Measurements from ENCODE around the gene FAM222A.

DNA sequence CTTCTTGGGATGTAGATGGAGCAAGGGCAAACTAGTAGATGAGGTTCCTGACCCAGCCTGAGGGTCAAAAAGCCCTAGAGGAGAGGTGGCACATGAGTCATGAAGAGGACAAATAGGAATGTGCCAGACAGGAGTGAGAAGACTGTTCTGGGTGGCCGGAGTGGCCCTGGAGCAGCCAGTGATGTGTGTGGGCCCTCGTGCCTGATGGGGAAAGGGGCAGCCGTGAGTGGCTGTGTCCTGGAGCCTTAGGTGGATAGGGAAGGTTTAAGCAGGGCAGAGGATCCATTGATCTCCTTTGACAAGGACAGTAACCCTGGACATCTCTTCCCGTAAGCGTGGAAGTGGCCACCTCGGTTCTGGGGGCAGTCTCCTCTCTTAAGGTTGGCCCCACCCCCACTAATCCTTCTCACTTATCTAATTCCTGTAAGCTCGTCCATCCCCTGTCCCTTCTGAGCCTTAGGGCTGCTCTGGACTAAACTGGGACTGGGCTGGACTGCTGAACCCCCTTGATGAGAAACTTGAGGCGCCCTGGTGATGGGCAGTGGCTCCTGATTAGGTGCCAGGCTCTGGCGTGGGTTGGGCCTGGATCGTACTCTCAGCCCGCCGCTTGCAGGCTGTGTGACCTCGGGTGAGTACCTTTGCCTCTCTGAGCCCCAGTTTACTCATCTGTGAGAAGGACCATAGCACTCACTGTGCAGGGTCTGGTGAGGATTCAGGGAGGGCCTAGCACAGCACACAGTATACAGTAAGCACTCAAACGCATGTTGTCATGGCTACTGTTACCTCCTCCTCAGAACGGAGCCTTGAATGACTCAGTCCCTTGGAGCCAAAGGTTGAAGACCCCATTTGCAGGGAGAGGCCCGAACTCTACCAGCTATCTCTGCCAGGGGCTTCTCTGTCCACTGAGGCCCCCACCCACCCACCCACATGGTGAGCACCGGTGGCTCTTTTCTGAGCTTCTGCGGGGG, 4.0 kb downstream of the FAM222A start:
- TF ChIP-seq SIN3A (IDR thresholded peaks at IDR 0.05; ENCODE audit: borderline replicate concordance, insufficient read depth, low read depth, low read length) (no peak), POLR2AphosphoS5 (IDR thresholded peaks at IDR 0.05; ENCODE audit: low read depth, low read length) (no peak)
- TF ChIP-seq, protein P1, sequence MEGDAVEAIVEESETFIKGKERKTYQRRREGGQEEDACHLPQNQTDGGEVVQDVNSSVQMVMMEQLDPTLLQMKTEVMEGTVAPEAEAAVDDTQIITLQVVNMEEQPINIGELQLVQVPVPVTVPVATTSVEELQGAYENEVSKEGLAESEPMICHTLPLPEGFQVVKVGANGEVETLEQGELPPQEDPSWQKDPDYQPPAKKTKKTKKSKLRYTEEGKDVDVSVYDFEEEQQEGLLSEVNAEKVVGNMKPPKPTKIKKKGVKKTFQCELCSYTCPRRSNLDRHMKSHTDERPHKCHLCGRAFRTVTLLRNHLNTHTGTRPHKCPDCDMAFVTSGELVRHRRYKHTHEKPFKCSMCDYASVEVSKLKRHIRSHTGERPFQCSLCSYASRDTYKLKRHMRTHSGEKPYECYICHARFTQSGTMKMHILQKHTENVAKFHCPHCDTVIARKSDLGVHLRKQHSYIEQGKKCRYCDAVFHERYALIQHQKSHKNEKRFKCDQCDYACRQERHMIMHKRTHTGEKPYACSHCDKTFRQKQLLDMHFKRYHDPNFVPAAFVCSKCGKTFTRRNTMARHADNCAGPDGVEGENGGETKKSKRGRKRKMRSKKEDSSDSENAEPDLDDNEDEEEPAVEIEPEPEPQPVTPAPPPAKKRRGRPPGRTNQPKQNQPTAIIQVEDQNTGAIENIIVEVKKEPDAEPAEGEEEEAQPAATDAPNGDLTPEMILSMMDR (IDR thresholded peaks at IDR 0.05): no peak
